ENCODE results near the gene CDK6. TPM values are rescaled to one million over a fixed set of nuclear protein-coding genes. Genes with fewer than 3 reads are reported as not detected.

The CDK6 gene
- polyA plus RNA-seq, 4 donors = 43.8 to 53.3 (median 45.1) TPM

DNA sequence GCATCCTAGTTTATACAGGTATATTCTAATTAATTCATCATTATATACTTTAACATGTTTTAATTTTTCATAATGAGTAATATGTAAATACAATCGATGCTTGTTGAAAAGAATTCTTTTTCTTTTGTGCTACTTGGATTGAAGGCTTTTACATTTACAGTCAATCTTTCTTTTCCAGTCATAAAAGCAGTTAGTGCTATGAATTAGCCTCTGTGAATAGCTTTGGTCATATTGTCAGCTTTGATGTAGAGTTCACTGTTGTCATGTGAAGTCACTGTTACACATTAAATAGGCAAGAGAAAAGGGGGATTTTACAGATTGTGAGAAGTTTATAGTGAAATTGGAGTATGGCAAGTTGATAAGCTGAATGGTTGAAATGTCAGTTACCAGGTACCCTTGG is 142.9 kb downstream of the CDK6 start:
- no peak for DNase-seq (ENCODE audit: low read depth in 4 of 4, low spot score in 3 of 4)

DNA sequence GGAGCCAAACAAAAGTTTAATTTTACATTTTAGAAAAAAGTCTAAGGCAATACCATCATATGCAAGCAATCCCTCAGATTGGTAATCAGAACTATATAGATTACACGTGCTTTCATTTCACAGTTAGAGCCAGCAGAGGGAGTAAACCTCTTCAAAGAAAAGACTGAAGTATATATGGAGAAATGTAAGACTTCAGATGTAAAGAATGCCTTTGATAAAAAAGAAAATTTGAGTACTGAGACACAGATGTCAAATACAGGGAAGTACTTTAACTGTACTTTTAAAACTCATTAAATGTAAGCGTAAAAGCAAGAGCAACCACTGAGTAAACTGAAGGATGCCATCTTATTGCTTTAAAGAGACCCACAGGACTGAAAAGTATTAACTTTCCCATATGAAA is 144.8 kb downstream of the CDK6 start:
- DNase-seq (ENCODE audit: low read depth in 4 of 4, low spot score in 3 of 4) = peak in 2 of 4 donors; percentile 30 to 46

DNA sequence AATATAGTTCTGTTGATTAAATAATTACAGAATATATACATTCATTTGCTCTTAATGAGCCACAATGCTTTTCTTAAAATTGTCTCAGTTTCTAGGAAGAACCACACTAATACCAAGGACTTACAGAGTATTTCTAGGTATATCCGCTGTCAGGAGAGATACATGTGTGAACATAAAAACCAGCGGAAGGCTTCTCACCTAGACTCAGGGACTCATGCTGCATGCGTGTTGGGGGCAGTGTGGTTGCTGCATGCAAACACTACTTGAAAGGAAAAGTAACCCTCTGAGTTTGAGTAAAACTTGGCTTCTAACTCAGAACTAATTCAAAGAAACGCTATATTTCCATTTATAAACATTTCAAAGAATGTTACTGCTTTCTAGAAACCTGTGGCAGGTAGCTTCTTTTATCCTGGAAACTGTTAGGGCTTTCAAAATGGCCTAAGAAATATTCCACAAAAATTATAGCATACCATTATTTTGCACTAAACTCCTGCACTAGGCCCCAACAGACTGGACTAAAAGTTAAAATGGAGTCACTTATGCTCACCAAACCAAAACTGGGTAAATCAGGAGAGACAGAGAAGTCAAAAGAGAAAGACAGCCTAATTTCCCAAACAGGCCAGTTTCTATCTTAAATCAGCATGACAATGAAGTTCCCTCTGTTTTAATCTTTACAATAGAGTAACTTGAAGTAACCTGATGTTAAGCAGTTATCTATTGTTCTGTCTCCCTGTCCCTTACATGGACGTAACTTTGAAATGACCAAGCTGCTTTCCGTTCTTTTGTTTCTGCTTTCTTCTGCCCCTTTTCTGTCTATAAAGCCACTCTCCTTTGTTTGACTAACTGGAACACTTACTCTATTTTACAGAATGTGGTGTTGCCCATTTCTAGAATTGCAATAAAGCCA is 151.0 kb downstream of the CDK6 start:
- DNase-seq (ENCODE audit: low read depth in 4 of 4, low spot score in 3 of 4) = no peak

DNA sequence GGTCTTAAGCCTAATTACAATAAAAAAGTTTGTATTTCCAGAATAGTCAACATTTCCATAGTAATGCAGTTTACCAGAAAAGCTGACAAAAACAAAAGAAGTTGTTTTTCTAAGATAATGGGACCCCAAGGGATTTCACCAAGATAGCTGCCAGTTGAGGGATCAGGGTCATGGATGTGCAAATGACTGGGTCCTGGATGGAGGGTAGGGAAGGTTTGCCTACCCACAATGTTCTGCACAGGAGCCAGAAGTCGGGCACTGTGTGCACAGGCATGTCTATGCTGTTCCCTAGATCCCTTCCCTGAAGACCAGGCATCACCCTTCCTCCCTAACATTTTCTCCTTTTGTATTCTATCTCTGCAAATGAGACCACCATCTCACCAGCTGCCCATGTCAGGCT is 152.1 kb downstream of the CDK6 start:
- DNase-seq (ENCODE audit: low read depth in 4 of 4, low spot score in 3 of 4) = no peak

DNA sequence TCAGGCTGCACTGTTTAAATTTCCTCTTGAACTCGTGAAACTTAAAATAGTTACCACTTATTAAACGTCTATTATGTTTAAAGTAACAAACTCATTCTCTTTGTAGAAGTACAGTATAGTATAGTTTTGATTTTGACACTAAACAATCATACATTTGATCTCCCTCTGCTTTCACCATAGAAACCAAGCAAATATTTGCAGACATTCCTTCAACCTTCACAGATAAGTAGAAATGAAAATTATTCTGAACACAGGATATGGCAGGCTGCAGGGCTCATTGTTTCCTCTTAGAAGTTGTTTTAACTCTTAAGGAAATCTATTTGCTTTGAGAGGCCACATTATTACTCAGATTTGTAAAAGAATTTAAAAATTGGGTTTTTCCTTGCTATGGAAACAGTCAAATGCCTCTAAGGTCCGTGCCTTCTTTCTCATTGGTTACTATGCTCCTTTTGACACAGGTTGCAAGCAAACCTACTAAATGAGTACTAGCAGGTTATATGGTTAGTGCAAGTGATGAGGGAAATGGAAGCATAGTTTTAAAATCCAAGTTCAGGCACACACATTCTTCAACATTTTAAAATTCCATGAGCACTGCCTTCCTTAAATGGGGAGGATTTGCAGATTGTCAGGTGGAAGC is 153.4 kb downstream of the CDK6 start:
- no peak for DNase-seq (ENCODE audit: low read depth in 4 of 4, low spot score in 3 of 4)

DNA sequence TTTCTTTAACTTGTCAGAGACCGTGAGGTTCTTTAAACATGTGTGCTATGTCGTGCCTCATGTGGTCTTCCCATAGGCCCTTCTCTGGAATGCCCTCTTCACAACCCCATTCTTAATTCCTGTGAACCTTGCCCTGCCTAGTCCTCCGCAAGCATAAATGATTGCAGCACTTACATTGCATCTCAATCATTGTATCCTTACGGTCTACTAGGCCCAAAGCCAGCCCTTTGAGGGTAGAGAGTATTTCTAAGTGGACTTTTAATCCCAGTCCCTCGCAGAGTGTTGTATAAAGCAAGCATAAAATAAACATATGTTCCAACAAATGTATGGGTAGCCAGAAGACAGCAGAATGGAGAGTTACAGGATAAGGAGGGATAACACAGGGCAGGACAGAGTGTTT is 154.0 kb downstream of the CDK6 start:
- DNase-seq (ENCODE audit: low read depth in 4 of 4, low spot score in 3 of 4) = no peak

DNA sequence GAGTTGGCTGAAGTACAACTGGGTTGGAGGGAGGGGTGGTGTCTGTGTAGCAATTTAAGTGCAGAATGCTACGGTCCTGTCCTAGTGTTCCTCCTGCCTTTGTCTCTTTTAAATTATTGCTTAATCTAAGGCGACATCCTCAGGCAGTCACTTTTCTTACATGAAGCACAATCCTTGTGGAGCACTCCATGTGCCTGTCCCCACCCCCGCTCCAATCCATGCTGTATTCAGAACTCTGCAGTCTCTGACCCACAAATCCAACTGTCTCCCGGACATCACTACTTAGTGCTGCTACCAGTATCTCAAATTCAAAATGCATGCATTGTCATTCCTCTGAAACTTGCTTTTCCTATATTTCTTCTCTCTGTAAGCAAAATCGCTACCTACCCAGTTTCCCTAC is 154.7 kb downstream of the CDK6 start:
- DNase-seq (ENCODE audit: low read depth in 4 of 4, low spot score in 3 of 4) = no peak

DNA sequence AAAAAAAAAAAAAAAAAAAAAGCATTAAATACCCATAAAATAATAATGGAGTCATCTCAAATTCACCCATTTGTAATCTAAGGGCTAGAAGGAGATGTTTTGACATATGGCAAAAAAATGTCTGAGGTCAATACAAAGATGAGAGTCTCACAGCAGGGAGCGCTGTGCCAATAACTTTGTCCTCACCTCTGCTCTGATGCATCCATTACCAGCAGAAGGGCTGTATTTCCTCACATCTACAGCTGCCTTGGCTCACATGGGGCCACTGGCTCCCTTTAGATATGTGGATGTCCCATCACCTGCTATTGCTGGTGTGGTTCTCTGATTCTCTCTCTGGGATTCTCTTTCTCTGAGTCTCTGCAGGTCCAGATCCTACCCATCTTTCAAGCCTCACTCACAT is 155.9 kb downstream of the CDK6 start:
- DNase-seq (ENCODE audit: low read depth in 4 of 4, low spot score in 3 of 4) = no peak

DNA sequence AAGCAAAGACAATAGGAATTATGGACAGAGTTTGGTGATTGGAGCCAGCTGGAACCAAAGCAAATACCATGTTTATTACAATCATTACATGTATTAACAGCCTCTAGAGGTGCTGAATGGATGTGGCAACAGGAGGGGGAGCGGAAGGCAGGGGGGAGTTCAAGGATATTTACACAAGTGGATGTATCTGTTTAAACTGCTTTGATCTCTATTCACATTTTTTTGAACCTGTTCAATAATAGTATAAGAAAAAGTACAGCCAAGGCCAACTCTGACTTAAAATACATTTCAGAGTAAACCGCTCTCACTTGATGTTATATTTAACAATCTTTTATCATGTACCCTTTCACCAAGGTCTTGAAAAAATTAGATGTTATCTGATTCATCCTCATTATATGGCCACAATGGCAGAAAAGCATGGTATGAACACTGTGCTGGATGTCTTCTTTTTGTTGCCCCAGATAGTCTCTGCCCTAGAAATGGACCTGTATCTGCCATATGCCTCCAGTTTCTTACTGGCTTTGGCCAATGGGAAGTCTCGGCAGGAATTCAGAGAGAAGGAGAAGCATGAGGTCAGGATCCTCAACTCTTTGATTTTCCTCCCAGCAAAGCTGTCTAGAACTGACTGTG is 158.0 kb downstream of the CDK6 start:
- no peak for DNase-seq (ENCODE audit: low read depth in 4 of 4, low spot score in 3 of 4)

DNA sequence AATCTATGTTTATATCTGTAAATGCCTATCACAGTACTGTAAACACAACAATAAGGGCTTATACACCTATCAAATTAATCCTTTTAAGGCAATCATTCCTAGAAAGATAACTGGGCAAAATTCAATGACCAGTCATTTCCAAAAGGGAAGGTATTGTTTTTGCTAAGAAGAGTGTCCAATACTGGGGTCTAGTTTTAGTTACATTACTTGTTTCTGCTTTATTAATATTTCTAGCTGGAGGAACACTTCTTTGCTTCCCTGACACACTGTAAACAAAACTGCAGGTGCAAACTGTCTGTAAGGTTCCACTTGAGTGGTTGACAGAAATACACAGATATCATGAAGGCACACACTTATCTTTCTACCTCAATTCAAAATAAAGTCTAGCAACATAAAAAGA is 162.0 kb downstream of the CDK6 start:
- no peak for DNase-seq (ENCODE audit: low read depth in 4 of 4, low spot score in 3 of 4)

DNA sequence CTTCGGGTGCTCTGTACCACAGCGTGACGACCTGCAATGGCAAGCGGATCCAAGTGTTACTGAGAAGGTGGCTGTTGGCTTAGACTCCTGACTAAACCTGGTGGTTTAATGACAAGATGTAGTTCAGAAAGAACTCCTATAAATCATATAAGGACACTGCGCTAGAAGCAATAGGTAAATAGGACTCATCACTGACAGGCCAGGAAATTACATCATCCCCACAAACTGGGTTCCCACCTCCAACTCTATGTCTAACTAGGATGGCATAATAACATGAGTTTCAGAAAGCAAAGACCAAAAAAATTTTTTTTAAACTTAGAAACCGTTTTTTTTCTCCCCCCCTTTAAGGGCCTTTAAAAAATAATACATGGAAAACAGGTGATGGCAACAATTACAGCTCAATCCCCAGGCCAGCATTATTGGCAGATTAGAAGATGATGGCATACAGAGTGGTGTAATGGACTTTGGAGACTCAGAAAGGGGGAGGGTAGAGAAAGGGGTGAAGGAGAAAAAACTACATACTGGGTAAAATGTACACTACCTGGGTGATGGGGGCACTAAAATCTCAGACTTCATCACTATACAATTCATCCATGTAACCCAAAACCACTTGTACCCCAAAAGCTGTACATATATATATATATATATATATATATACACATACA is 164.7 kb downstream of the CDK6 start:
- DNase-seq (ENCODE audit: low read depth in 4 of 4, low spot score in 3 of 4) = no peak

DNA sequence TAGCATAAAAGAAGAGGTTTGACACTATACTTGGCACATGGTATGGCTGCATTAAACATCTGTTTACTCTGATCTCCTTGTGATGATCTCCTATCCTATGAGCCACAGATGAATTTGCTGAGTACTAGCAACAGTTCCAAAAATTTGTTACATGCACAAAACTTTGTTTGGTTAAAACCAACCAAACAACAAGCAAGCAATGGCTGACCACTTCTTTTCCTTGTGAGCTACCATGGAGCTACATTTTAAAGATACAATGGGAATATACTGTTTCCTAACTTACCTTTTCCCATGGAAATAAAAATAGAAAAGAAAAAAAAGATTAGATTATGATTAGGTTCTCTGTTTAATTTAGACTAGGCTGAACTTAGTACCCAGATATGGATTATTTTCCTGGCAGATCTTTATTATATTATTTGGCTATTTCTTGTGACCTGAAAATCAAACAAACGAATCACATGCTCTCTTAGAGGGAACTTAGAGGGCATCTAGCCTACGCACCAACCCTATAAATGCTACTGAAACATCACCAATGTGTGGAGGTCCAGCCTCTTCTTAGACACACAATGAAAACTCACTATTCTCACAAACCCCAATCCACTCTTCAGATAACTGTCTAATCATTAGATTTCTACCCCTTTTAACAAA is 166.0 kb downstream of the CDK6 start:
- no peak for DNase-seq (ENCODE audit: low read depth in 4 of 4, low spot score in 3 of 4)

DNA sequence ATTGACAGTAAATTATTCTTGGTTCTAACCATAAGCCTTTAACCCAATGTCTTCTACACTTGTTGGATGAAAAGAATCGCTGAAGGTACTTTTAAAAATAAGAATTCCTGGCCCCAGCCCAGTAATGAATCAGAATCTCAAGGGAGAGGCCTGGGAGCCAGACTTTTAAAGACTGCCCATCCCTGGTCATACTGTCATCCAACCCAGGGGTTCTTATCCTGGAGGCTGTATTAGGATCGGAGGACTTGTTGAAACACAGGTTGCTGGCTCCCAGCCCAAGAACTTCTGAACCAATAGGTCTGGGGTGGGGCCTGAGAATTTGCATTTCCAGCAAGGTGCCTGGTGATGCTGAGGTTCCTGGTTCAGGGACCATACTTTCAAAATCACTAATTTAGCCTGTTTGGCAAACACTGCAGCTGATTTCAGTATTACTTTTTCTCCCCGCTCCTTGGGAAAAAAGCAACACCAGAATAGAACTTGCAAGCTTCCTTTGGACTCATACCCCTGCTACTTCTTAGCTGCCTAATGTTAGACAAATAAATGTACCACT is 166.7 kb downstream of the CDK6 start:
- no peak for DNase-seq (ENCODE audit: low read depth in 4 of 4, low spot score in 3 of 4)

DNA sequence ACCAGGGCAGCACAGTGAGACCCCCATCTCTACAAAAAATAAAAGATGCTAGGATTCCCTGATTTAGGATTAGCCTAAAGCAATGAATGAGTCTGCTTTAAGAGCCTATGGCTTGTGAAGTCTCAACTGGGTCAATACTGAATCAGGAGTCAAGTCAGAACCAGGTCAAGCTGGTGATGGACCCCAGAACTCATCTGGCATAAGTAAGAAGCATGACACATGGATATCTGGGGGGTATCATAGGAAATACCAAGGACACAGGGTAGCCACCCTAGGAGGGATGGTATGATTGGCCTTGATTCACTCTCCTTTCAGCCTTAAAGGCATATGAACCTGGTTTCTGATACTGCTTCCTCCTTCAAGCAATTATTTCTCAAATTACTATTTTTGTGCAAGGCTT is 167.8 kb downstream of the CDK6 start:
- DNase-seq (ENCODE audit: low read depth in 4 of 4, low spot score in 3 of 4) = no peak

DNA sequence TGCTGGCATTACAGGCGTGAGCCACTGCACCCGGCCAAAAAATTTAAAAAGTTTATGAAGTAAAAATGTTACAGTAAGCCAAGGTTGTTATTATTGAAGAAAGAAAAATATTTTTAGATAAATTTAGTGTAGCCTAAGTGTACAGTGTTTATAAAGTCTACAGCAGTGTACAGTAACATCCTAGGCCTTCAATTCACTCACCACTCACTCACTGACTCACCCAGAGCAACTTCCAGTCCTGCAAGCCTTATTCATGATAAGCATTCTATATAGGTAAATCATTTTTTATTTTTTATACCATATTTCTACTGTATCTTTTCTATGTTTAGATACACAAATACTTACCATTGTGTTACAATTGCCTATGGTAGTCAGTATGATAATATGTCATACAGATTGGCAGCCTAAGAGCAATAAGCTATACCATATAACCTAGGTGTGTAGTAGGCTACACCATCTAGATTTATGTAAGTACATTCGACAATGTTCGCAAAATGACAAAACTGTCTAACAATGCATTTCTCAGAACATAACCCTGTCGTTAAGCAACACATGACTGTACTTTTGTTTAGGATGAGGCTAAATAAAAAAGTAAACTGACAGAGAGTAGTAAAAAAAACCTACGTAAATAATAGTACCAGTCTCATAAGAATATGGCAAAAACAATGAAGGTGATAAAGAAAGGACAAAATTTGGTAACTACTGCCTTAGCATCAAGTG is 168.4 kb downstream of the CDK6 start:
- no peak for DNase-seq (ENCODE audit: low read depth in 4 of 4, low spot score in 3 of 4)

DNA sequence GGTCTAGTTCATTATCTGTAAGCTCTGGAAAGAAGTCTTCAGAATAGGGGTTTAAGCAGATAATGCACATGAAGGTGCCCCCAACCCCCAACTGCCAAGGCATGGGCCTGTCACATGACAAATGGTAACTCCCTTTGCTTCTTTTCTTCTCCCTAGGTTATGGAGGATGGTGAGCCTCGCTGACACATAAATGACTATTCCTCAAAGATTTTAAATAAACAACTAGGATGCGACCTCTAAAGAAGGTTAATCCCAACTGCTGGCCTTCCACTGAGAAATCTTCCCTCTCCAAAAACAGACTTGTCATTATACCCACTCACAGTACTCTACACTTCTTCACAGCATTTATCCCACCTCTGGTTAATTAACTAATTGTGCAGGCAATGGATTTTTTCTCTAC is 170.4 kb downstream of the CDK6 start:
- DNase-seq (ENCODE audit: low read depth in 4 of 4, low spot score in 3 of 4) = no peak

DNA sequence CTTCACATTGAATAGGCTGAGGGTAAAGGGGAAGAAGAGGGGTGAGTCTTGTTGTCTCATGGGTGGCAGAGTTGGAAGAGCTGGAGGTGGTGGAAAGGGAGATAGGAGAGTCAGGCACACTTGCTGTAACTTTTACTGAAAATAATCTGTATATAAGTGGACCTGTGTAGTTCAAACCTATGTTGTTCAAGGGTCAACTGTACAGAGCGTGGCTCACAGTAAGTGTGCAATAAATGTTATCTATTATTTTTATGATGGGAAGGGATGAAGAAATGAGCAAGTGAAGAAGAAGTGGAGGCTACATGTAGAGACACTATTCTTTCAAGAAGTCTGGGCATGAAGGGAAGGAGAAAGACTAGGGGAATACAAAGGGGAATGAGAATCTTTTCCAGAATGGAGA is 174.7 kb downstream of the CDK6 start:
- no peak for DNase-seq (ENCODE audit: low read depth in 4 of 4, low spot score in 3 of 4)

DNA sequence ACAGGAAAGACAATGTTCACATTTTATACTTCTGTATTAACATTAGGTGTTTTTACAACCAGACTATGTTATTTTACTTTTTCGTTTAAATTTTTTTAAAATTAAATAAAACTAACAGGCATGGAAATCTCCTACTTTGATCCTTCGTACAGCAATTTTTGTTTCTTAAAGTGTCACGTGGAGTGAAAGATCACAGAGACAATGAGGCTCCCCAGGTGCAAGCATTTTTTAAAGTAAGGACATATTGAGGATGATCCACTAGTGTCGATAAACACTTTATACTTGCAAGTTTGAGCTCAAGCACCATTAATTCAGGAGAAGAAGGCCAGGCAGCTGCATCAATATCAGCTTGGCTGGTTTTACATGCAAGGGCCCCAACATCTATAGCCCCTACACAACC is 177.7 kb downstream of the CDK6 start:
- DNase-seq (ENCODE audit: low read depth in 4 of 4, low spot score in 3 of 4) = no peak

DNA sequence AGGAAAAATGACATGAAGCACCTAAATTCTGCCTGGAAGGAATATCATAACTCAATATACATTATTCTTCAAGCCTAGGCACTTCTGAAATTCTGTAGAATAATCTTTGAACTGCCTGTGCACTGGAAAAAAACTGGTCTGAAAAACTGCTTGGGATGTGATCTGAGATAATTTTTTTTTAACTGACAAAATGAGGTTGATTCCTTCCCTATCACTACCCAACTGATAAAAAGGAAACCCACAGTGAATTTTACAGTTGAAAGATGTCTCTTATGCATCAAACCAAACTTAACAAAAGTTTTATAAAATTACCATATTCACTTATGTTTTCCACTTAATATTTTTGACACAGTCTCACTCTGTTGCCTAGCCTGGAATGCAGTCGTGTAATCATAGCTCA is 179.0 kb downstream of the CDK6 start:
- DNase-seq (ENCODE audit: low read depth in 4 of 4, low spot score in 3 of 4) = no peak

DNA sequence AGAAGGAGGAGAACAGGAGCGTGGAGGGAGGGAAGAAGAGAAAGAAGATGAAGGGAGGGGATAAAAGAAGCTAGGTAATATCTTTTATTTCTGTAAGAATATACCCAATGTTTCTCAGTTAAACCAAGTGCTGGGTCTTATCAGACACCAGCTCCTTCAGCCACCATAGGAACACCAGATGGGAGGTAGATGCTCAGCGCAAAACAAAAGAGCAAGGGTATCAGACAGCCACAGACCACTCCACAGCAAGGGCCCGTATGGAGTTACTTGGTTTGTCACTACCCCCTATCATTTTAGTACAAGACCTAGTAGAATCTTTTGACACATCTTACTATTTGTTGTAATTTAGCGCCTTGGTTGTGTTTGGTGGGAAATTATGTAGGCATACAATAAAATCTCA is 180.3 kb downstream of the CDK6 start:
- DNase-seq (ENCODE audit: low read depth in 4 of 4, low spot score in 3 of 4) = no peak
